Endothelial cell of umbilical vein (primary cell): ENCODE results near the gene RFNG. TPM values are rescaled to one million over a fixed set of nuclear protein-coding genes. Genes with fewer than 3 reads are reported as not detected.

ENCODE experiments used
- BruUV-seq: library from RNA; stranded (reverse); fragments of 400-500 nt; replicated peaks from 2 replicates; lab custom pipeline; 2021; lab: Mats Ljungman, UMichigan
- CTCF ChIA-PET: fragments of 300-600, 350-600 bp; sonication (Branson Sonifier 250); formaldehyde crosslinking; loops from one replicate; lab custom pipeline; 2021; ENCODE audit warnings: antibody characterized with exemption, inconsistent platforms; lab: Charles Lee
- POLR2A ChIA-PET: fragments of 300-600, 350-600 bp; sonication (Branson Sonifier 250); formaldehyde crosslinking; loops from one replicate; lab custom pipeline; 2021; ENCODE audit warnings: antibody characterized with exemption, inconsistent platforms; lab: Charles Lee
- DNase-seq: peaks from one replicate; pipeline ENCODE4 v3.0.0-alpha.2; 2011; ENCODE audit warnings: low read depth, low spot score
- FAIRE-seq: peaks from 2 replicates; lab custom pipeline; 2011; peaks lifted over from hg19 to GRCh38; lab: Jason Lieb, UNC
- H2AFZ ChIP-seq: 2 replicates; pipeline ENCODE4 v1.6.0; 2012; ENCODE audit warnings: low read depth, low read length, control low read depth, inconsistent platforms
- H3K27ac ChIP-seq: 2 replicates; pipeline ENCODE4 v1.5.1; 2011; ENCODE audit warnings: low read depth, mild to moderate bottlenecking, control low read depth, low read length, moderate library complexity; ENCODE audit not compliant: insufficient read depth
- H3K27me3 ChIP-seq, 2 experiments: 2 replicates each; pipeline versions ENCODE4 v1.6.0 to v1.6.1; 2011; ENCODE audit warnings: low read length in 2 of 2, mixed read lengths in 1 of 2; ENCODE audit not compliant: control insufficient read depth in 2 of 2, insufficient read depth in 2 of 2
- H3K36me3 ChIP-seq, 2 experiments: 2 replicates in 1 of 2; 3 replicates in 1 of 2; pipeline ENCODE4 v1.5.1; 2011; ENCODE audit warnings: low read length in 2 of 2, mild to moderate bottlenecking in 1 of 2, moderate library complexity in 1 of 2; ENCODE audit not compliant: control insufficient read depth in 2 of 2, insufficient read depth in 2 of 2; ENCODE audit errors: extremely low read depth in 1 of 2
- H3K4me1 ChIP-seq: 3 replicates; pipeline ENCODE4 v1.5.1; 2011; ENCODE audit warnings: mild to moderate bottlenecking, low read length; ENCODE audit not compliant: control insufficient read depth, insufficient read depth; ENCODE audit errors: extremely low read depth
- H3K4me2 ChIP-seq: 2 replicates; pipeline ENCODE4 v1.6.1; 2011; ENCODE audit warnings: low read length, control low read depth, mixed read lengths; ENCODE audit not compliant: insufficient read depth
- H3K4me3 ChIP-seq, 3 experiments: fragments of 200-600 bp in 1 of 3; sonication (generic), shearing (Covaris generic) in 1 of 3; replicated peaks in 1 of 3; 2 replicates each; pipeline ENCODE4 v1.5.1; 2011 to 2016; ENCODE audit warnings: control low read depth in 3 of 3, low read length in 3 of 3, mild to moderate bottlenecking in 2 of 3, inconsistent platforms in 1 of 3, low read depth in 1 of 3, moderate library complexity in 1 of 3; ENCODE audit not compliant: insufficient read depth in 1 of 3
- H3K79me2 ChIP-seq: 2 replicates; pipeline ENCODE4 v1.6.0; 2012; ENCODE audit warnings: low read length, inconsistent platforms; ENCODE audit not compliant: control insufficient read depth, insufficient read depth
- H3K9ac ChIP-seq: replicated peaks from 2 replicates; pipeline ENCODE3; 2011; ENCODE audit warnings: low read length, control low read depth; ENCODE audit not compliant: insufficient read depth; ENCODE audit errors: extremely low read depth
- H3K9me1 ChIP-seq: replicated peaks from 3 replicates; pipeline ENCODE4 v1.6.0; 2011; ENCODE audit warnings: mild to moderate bottlenecking, low read length; ENCODE audit not compliant: control insufficient read depth, insufficient read depth; ENCODE audit errors: extremely low read depth
- H3K9me3 ChIP-seq: replicated peaks from 2 replicates; pipeline ENCODE4 v1.5.1; 2012; ENCODE audit warnings: low read length, inconsistent platforms; ENCODE audit not compliant: control insufficient read depth, insufficient read depth
- H4K20me1 ChIP-seq: replicated peaks from 2 replicates; pipeline ENCODE3; 2011; ENCODE audit warnings: mild to moderate bottlenecking, low read length; ENCODE audit not compliant: control insufficient read depth, insufficient read depth; ENCODE audit errors: extremely low read depth
- CTCF ChIP-seq, 2 donors: IDR thresholded peaks; 1 replicate in 1 of 2; 2 replicates in 1 of 2; pipeline ENCODE4 v1.5.1; 2011; ENCODE audit warnings: low read length in 2 of 2, mild to moderate bottlenecking in 2 of 2, moderate library complexity in 2 of 2, control low read depth in 1 of 2, inconsistent platforms in 1 of 2, low read depth in 1 of 2; ENCODE audit not compliant: insufficient read depth in 1 of 2; ENCODE audit errors: extremely low read depth in 1 of 2
- EZH2 ChIP-seq: IDR thresholded peaks from 2 replicates; pipeline ENCODE4 v1.6.1; 2012; ENCODE audit warnings: borderline replicate concordance, low read depth, mild to moderate bottlenecking, moderate library complexity, low read length, inconsistent platforms; ENCODE audit not compliant: severe bottlenecking
- FOS ChIP-seq: IDR thresholded peaks from 2 replicates; pipeline ENCODE4 v1.6.1; 2011; ENCODE audit warnings: mild to moderate bottlenecking, low read length, moderate library complexity, borderline replicate concordance; ENCODE audit not compliant: insufficient read depth
- GATA2 ChIP-seq: IDR thresholded peaks from 2 replicates; pipeline ENCODE4 v1.7.0; 2011; ENCODE audit warnings: low read depth, mild to moderate bottlenecking, moderate library complexity, mixed read lengths, low read length; ENCODE audit not compliant: insufficient read length, insufficient read depth
- JUN ChIP-seq: IDR thresholded peaks from 2 replicates; pipeline ENCODE4 v1.6.1; 2011; ENCODE audit warnings: borderline replicate concordance, low read depth; ENCODE audit not compliant: insufficient read length, insufficient read depth
- MAX ChIP-seq: IDR thresholded peaks from 2 replicates; pipeline ENCODE4 v1.6.1; 2011; ENCODE audit not compliant: insufficient read depth, insufficient read length
- MYC ChIP-seq: IDR thresholded peaks from one replicate; pipeline ENCODE4 v1.6.1; 2011; ENCODE audit warnings: mild to moderate bottlenecking, low read depth, low read length
- POLR2A ChIP-seq: IDR thresholded peaks from 2 replicates; pipeline ENCODE4 v1.6.1; 2012; ENCODE audit warnings: low read depth, mild to moderate bottlenecking, control low read depth, low read length
- POLR2AphosphoS5 ChIP-seq: IDR thresholded peaks from 2 replicates; pipeline ENCODE4 v1.6.1; 2012; ENCODE audit warnings: low read depth, mild to moderate bottlenecking, control low read depth, low read length, moderate library complexity; ENCODE audit not compliant: insufficient read depth
- dilution Hi-C: fragments of 300-500 bp; cut with MboI; formaldehyde crosslinking; loops from one replicate; pipeline ENCODE4 v1.15.0; 2019; ENCODE audit warnings: low sequenced_read_pairs; ENCODE audit not compliant: extremely low pct_ligation_motif_present
- intact Hi-C: fragments of 100-400 bp; cut with micrococcal nuclease; formaldehyde crosslinking; loops from one replicate; pipeline ENCODE4 v1.10.0; 2022
- polyA plus RNA-seq, 4 experiments: library from polyadenylated mRNA; depleted of rRNA in 3 of 4; stranded (reverse) in 3 of 4; unstranded in 1 of 4; fragments of >200 nt; gene quantifications; 2 replicates each; pipeline versions ENCODE4 v1.2.1 to v1.2.3, GENCODE V29; 2011 to 2012; ENCODE audit warnings: missing spikeins in 1 of 4
- total RNA-seq: library from RNA; stranded (reverse); gene quantifications from 2 replicates; pipeline ENCODE4 v1.2.3, GENCODE V29; 2021

RFNG gene
- total and polyA plus RNA-seq, 2 donors (not counting 3 experiments of a cell fraction or from before 2014, with no cell fraction given) = 33.7 to 40.0 TPM

DNA sequence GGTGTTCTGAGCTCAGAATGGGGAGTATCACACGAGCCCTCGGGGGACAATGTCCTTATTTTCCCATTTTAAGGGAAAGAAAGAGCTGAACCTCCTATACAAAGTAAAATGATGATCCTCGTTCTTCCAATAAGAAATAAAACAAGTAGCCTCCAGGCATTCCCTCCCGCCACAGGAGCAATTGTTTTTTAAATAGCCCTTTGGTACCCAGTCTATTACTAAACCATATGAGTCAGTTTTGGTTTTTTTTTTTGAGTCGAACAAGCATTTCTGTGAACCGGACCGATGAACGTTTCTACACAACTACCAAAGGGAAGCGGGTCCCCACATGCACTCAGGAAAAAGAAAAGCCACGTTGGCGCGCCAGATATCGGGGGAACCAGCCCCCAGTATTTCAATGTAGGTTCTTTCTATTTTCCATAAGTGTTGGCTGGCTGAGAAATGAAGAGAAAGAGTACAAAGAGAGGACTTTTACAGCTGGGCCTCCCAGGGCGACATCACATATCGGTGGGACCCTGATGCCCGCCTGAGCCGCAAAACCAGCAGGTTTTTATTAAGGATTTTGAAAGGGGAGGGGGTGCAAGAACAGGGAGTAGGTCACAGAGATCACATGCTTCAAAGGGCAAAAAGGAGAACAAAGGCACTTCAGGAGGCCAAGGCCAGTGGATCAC lies 10.3 kb downstream of the RFNG start:
- H4K20me1 ChIP-seq = no peaks in the 10 kb centered on the region
- FAIRE-seq (no peak), DNase-seq (no peak)
- no peaks in the 10 kb centered on the region for H3K9me1 ChIP-seq
- no peak overlapping the region for H3K9ac ChIP-seq
- H3K27me3 ChIP-seq = no peaks in the 10 kb centered on the region
- dilution Hi-C loops (no loop called here), intact Hi-C loops (no loop called here)
- H3K4me1 ChIP-seq = peaks cover 6% of the 10 kb centered on the region
- no peaks in the 10 kb centered on the region for H3K9me3 ChIP-seq
- H3K79me2 ChIP-seq = peaks cover 2% of the 10 kb centered on the region
- no TSS peak for BruUV-seq
- H3K4me3 ChIP-seq = no peak overlapping the region
- CTCF ChIA-PET = interaction anchor here (0.9 kb wide), 1 partner anchor 21 kb away, joined by 3 read pairs; no protein-coding TSS in a partner anchor
- H2AFZ ChIP-seq = no peak overlapping the region
- TF ChIP-seq MAX (no peak), GATA2 (no peak), FOS (no peak), JUN (no peak), EZH2 (no peak), POLR2A (no peak), CTCF (IDR thresholded peaks at IDR 0.05; ENCODE audit: extremely low read depth in 1 of 2, insufficient read depth in 1 of 2, low read depth in 1 of 2, low read length in 2 of 2) (no peak), POLR2AphosphoS5 (no peak), MYC (no peak)
- H3K4me2 ChIP-seq = no peak overlapping the region
- H3K36me3 ChIP-seq = no peaks in the 10 kb centered on the region
- POLR2A ChIA-PET = no interaction called here
- no peak overlapping the region for H3K27ac ChIP-seq
